ENCODE results near the gene PLK3. TPM values are rescaled to one million over a fixed set of nuclear protein-coding genes. Genes with fewer than 3 reads are reported as not detected.

Gene PLK3
- total RNA-seq (2021), result 12.7 and 13.0 TPM in 2 replicates
- percentile 79 among the genes with signal in this experiment for Bru-seq, nascent RNA
- percentile 77 among the genes with signal in this experiment for BruChase-seq, experiment 1, labeled RNA remaining after a 2-hour chase
- percentile 91 among the genes with signal in this experiment for BruChase-seq, experiment 2, labeled RNA remaining after a 6-hour chase
- long read RNA-seq, transcript PLK3-201 (15 exons, 2,492 nt), result major isoform, 5 of 11 reads
- long read RNA-seq, partial matches to known transcripts, result 4 of 11 reads
- long read RNA-seq, other reads (novel, unspliced or antisense), result 2 of 11 reads

DNA sequence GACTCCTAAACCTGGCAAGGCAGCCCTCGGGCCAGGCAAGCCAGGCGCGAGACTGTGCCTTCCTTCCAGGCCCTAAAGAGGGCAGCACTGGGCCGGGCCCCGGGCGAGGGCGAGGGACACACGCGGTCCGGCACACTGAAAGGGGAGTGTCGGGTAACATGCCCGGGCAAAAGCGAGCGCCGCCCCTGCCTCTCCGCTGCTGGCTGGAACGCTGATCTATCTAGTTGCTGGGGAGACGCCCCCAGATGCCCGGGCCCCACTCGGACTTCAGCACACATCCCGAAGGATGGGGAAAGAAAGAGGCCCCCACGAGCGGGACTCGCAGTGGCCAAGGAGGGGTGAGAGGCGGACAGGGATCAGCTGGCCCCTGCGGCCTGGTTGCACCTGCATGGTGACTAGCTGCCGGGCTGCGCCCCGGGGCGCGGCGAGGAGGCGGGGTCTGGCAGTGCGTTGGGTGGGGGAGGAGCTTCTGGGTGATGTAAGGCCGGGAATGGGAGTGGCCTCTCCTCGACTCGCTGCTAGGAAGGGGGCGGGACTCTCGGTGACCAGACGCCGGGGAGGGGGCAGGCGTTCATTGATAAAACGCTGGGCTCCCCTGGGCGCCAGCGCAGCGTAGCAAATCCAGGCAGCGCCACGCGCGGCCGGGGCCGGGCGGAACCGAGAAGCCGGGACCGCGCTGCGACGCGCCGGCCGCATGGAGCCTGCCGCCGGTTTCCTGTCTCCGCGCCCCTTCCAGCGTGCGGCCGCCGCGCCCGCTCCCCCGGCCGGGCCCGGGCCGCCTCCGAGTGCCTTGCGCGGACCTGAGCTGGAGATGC is at the start of gene PLK3:
PLK3 (plus strand) TSS at position 608 of the 815 bp plus-strand sequence; CDS start at position 695, 87 bp downstream.
- peaks cover 45% of the 10 kb centered on the region for H3K4me1 ChIP-seq (replicated peaks; ENCODE audit: insufficient read depth)
- intact Hi-C loops (cut with micrococcal nuclease; ENCODE audit: unreplicated experiment), result loop anchor here (2.0 to 10.0 kb wide), 4 partner anchors 37 to 785 kb away; partner anchors contain the start of genes KIF2C, NASP, RNU5D-1 and SLC6A9
- peak within 1 kb of the TSS; percentile 72; the same call in 1 of the 2 replicates for H2AFZ ChIP-seq
- TF ChIP-seq CTCF (conservative IDR thresholded peaks at IDR 0.05), result peak; percentile 88
- no peak for TF ChIP-seq EZH2 (IDR thresholded peaks at IDR 0.05; ENCODE audit: low read depth)
- peaks cover 52% of the 10 kb centered on the region for H3F3A ChIP-seq (ENCODE audit: insufficient read depth, low read depth)
- no peaks in the 10 kb centered on the region for H4K20me1 ChIP-seq (ENCODE audit: insufficient read depth)
- H3K4me2 ChIP-seq, result peak within 1 kb of the TSS; percentile 94
- peaks cover 32% of the 10 kb centered on the region for H3K79me2 ChIP-seq (ENCODE audit: low read depth)
- CTCF ChIA-PET, result interaction anchor here (0.6 to 1.5 kb wide), 11 partner anchors 9 to 855 kb away, joined by 3 to 10 read pairs (median 4); partner anchors contain the start of genes BTBD19, HECTD3 and UROD
- H3K4me3 ChIP-seq, result peak within 1 kb of the TSS; percentile 82
- no peaks in the 10 kb centered on the region for H3K27me3 ChIP-seq (ENCODE audit: insufficient read depth, low read depth)
- POLR2A ChIA-PET (ENCODE audit: unreplicated experiment), result interaction anchor here (0.5 to 1.0 kb wide), 16 partner anchors 9 to 758 kb away, joined by 3 to 31 read pairs (median 5); partner anchors contain the start of genes AKR1A1, BTBD19, TESK2 and UROD
- no peaks in the 10 kb centered on the region for H3K9me3 ChIP-seq (ENCODE audit: insufficient read depth, low read depth)
- no peaks in the 10 kb centered on the region for H3K9me2 ChIP-seq (ENCODE audit: insufficient read depth)
- peak within 1 kb of the TSS; percentile 81 for H3K27ac ChIP-seq
- BruUV-seq (replicated peaks), result TSS peak; percentile 22
- DNase-seq, result peak; percentile 88 to 99
- H3K36me3 ChIP-seq (ENCODE audit: low read depth), result peaks cover under 1% of the 10 kb centered on the region; the same call in 1 of the 2 replicates

- Histone ChIP-seq H3K4me1 (replicated peaks; ENCODE audit: insufficient read depth) (no peaks in the 10 kb centered on the region), H3K79me2 (ENCODE audit: low read depth) (no peaks in the 10 kb centered on the region), H2AFZ (no peak overlapping the region), H3K9me3 (ENCODE audit: insufficient read depth, low read depth) (no peaks in the 10 kb centered on the region), H3K27ac (no peak overlapping the region), H3F3A (ENCODE audit: insufficient read depth, low read depth) (0 out of 2 replicates have a peak, but pooled peaks cover 3% of the 10 kb centered on the region), H3K36me3 (ENCODE audit: low read depth) (peaks cover 43% of the 10 kb centered on the region), H3K27me3 (ENCODE audit: insufficient read depth, low read depth) (no peaks in the 10 kb centered on the region), H3K9me2 (ENCODE audit: insufficient read depth) (no peaks in the 10 kb centered on the region), H3K4me3 (no peak overlapping the region), H3K4me2 (no peak overlapping the region), H4K20me1 (ENCODE audit: insufficient read depth) (no peaks in the 10 kb centered on the region)
- no peak for TF ChIP-seq CTCF (conservative IDR thresholded peaks at IDR 0.05)
- no peak for TF ChIP-seq EZH2 (IDR thresholded peaks at IDR 0.05; ENCODE audit: low read depth)
- DNase-seq, result no peak
- intact Hi-C loops (cut with micrococcal nuclease; ENCODE audit: unreplicated experiment), result no loop called here
- ChIA-PET CTCF (no interaction called here), POLR2A (ENCODE audit: unreplicated experiment) (no interaction called here)
- BruUV-seq (replicated peaks), result no TSS peak
These were observed 42.8 kb upstream of the PLK3 start for GRCh38 chr1:44757420-44757819.

- DNase-seq, result no peak
- Histone ChIP-seq H3K36me3 (ENCODE audit: low read depth) (peaks cover 30% of the 10 kb centered on the region), H3K27ac (no peak overlapping the region), H4K20me1 (ENCODE audit: insufficient read depth) (no peaks in the 10 kb centered on the region), H3F3A (ENCODE audit: insufficient read depth, low read depth) (0 out of 2 replicates have a peak, but pooled peaks cover 9% of the 10 kb centered on the region), H3K4me3 (no peak overlapping the region), H3K79me2 (ENCODE audit: low read depth) (no peaks in the 10 kb centered on the region), H3K9me2 (ENCODE audit: insufficient read depth) (no peaks in the 10 kb centered on the region), H3K9me3 (ENCODE audit: insufficient read depth, low read depth) (no peaks in the 10 kb centered on the region), H3K4me1 (replicated peaks; ENCODE audit: insufficient read depth) (no peaks in the 10 kb centered on the region), H2AFZ (no peak overlapping the region), H3K27me3 (ENCODE audit: insufficient read depth, low read depth) (no peaks in the 10 kb centered on the region), H3K4me2 (no peak overlapping the region)
- TF ChIP-seq CTCF (conservative IDR thresholded peaks at IDR 0.05) (no peak), EZH2 (IDR thresholded peaks at IDR 0.05; ENCODE audit: low read depth) (no peak)
- BruUV-seq (replicated peaks), result no TSS peak
- ChIA-PET CTCF (interaction anchor here (0.5 kb wide), 1 partner anchor 533 kb away, joined by 3 read pairs; no protein-coding TSS in a partner anchor), POLR2A (ENCODE audit: unreplicated experiment) (no interaction called here)
- intact Hi-C loops (cut with micrococcal nuclease; ENCODE audit: unreplicated experiment), result no loop called here
These were observed 41.1 kb upstream of the PLK3 start for GRCh38 chr1:44759077-44759476.

Measured in PC-9 (cell line).